Measurements from ENCODE around the gene BUB1B. TPM values are rescaled to one million over a fixed set of nuclear protein-coding genes. Genes with fewer than 3 reads are reported as not detected.

The BUB1B gene
- polyA plus RNA-seq, 1 of the 3 experiments (the other 2 are of a cell fraction) = 12.6 TPM

GRCh38 chr15:40198355-40199085 is 37.7 kb downstream of the BUB1B start:
- Histone ChIP-seq H3K9ac (no peak overlapping the region), H3K9me2 (no peaks in the 10 kb centered on the region), H3K4me2 (no peak overlapping the region), H3K4me1 (ENCODE audit: control insufficient read depth in 1 of 2, insufficient read depth in 2 of 2, low read depth in 1 of 2, low read length in 1 of 2) (no peaks in the 10 kb centered on the region), H3K4me3 (ENCODE audit: low read depth in 2 of 2, low read length in 1 of 2) (no peak overlapping the region), H2AFZ (ENCODE audit: low read depth) (no peak overlapping the region), H3K36me3 (replicated peaks in 1 of 2; ENCODE audit: control insufficient read depth in 1 of 2, insufficient read depth in 2 of 2, low read length in 1 of 2) (peaks cover 42 to 58% of the 10 kb centered on the region in 2 experiments), H4K20me1 (ENCODE audit: insufficient read depth) (no peaks in the 10 kb centered on the region), H3K27ac (ENCODE audit: low read depth in 2 of 2, low read length in 1 of 2) (no peak overlapping the region), H3F3A (replicated peaks; ENCODE audit: insufficient read depth) (peaks cover 5% of the 10 kb centered on the region), H3K9me3 (no peaks in the 10 kb centered on the region), H3K79me2 (ENCODE audit: insufficient read depth) (peaks cover 5% of the 10 kb centered on the region; the same call in 1 of the 2 replicates), H3K27me3 (ENCODE audit: insufficient read depth) (no peaks in the 10 kb centered on the region)
- 96% methylated on average over 1 of the region's 1 CpG for WGBS (ENCODE audit: low lambda C conversion rate)
- DNase-seq = no peak
- POLR2A ChIA-PET = interaction anchor here (0.6 kb wide), 1 partner anchor 33 kb away, joined by 4 read pairs; no protein-coding TSS in a partner anchor
- CTCF ChIA-PET = interaction anchor here (0.6 to 34.3 kb wide), 11 partner anchors 10 to 363 kb away, joined by 3 to 868 read pairs (median 4); partner anchors contain the start of gene BMF
- TF ChIP-seq, protein P1, sequence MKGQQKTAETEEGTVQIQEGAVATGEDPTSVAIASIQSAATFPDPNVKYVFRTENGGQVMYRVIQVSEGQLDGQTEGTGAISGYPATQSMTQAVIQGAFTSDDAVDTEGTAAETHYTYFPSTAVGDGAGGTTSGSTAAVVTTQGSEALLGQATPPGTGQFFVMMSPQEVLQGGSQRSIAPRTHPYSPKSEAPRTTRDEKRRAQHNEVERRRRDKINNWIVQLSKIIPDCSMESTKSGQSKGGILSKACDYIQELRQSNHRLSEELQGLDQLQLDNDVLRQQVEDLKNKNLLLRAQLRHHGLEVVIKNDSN (IDR thresholded peaks at IDR 0.05; ENCODE audit: borderline replicate concordance, low read depth) = no peak
- TF ChIP-seq JUND (IDR thresholded peaks at IDR 0.05) (no peak), TCF12 (IDR thresholded peaks at IDR 0.05) (no peak), RCOR1 (IDR thresholded peaks at IDR 0.05; ENCODE audit: low read length) (no peak), CHD2 (IDR thresholded peaks at IDR 0.05; ENCODE audit: low read length, partially characterized antibody) (no peak), SMC3 (IDR thresholded peaks at IDR 0.05; ENCODE audit: low read depth, low read length) (no peak), NRF1 (IDR thresholded peaks at IDR 0.05; ENCODE audit: low read depth, low read length) (no peak), ELF1 (IDR thresholded peaks at IDR 0.05) (no peak), FOXM1 (IDR thresholded peaks at IDR 0.05; ENCODE audit: low read depth) (no peak), RAD21 (IDR thresholded peaks at IDR 0.05; ENCODE audit: low read length) (no peak), ZBTB33 (IDR thresholded peaks at IDR 0.05; ENCODE audit: borderline replicate concordance, low read depth) (no peak), TEAD4 (IDR thresholded peaks at IDR 0.05; ENCODE audit: borderline replicate concordance, insufficient read depth) (no peak), POLR2AphosphoS5 (IDR thresholded peaks at IDR 0.05; ENCODE audit: low read depth, low read length) (no peak), EP300 (IDR thresholded peaks at IDR 0.05; ENCODE audit: borderline replicate concordance in 1 of 2, low read depth in 1 of 2, low read length in 1 of 2) (no peak), MAX (IDR thresholded peaks at IDR 0.05; ENCODE audit: low read depth) (no peak), USF2 (IDR thresholded peaks at IDR 0.05; ENCODE audit: borderline replicate concordance, low read depth, low read length) (no peak), RXRA (IDR thresholded peaks at IDR 0.05; ENCODE audit: borderline replicate concordance, low read depth) (no peak)
- TF ChIP-seq, protein P2, sequence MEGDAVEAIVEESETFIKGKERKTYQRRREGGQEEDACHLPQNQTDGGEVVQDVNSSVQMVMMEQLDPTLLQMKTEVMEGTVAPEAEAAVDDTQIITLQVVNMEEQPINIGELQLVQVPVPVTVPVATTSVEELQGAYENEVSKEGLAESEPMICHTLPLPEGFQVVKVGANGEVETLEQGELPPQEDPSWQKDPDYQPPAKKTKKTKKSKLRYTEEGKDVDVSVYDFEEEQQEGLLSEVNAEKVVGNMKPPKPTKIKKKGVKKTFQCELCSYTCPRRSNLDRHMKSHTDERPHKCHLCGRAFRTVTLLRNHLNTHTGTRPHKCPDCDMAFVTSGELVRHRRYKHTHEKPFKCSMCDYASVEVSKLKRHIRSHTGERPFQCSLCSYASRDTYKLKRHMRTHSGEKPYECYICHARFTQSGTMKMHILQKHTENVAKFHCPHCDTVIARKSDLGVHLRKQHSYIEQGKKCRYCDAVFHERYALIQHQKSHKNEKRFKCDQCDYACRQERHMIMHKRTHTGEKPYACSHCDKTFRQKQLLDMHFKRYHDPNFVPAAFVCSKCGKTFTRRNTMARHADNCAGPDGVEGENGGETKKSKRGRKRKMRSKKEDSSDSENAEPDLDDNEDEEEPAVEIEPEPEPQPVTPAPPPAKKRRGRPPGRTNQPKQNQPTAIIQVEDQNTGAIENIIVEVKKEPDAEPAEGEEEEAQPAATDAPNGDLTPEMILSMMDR (IDR thresholded peaks at IDR 0.05) = no peak
- TF ChIP-seq, protein P3, sequence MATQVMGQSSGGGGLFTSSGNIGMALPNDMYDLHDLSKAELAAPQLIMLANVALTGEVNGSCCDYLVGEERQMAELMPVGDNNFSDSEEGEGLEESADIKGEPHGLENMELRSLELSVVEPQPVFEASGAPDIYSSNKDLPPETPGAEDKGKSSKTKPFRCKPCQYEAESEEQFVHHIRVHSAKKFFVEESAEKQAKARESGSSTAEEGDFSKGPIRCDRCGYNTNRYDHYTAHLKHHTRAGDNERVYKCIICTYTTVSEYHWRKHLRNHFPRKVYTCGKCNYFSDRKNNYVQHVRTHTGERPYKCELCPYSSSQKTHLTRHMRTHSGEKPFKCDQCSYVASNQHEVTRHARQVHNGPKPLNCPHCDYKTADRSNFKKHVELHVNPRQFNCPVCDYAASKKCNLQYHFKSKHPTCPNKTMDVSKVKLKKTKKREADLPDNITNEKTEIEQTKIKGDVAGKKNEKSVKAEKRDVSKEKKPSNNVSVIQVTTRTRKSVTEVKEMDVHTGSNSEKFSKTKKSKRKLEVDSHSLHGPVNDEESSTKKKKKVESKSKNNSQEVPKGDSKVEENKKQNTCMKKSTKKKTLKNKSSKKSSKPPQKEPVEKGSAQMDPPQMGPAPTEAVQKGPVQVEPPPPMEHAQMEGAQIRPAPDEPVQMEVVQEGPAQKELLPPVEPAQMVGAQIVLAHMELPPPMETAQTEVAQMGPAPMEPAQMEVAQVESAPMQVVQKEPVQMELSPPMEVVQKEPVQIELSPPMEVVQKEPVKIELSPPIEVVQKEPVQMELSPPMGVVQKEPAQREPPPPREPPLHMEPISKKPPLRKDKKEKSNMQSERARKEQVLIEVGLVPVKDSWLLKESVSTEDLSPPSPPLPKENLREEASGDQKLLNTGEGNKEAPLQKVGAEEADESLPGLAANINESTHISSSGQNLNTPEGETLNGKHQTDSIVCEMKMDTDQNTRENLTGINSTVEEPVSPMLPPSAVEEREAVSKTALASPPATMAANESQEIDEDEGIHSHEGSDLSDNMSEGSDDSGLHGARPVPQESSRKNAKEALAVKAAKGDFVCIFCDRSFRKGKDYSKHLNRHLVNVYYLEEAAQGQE (IDR thresholded peaks at IDR 0.05; ENCODE audit: low read depth, low read length) = no peak
